Measurements from ENCODE around the gene FOXJ1. TPM values are rescaled to one million over a fixed set of nuclear protein-coding genes. Genes with fewer than 3 reads are reported as not detected.

The FOXJ1 gene
- polyA plus RNA-seq, 1 of the 3 experiments (the other 2 are of a cell fraction): not detected

DNA sequence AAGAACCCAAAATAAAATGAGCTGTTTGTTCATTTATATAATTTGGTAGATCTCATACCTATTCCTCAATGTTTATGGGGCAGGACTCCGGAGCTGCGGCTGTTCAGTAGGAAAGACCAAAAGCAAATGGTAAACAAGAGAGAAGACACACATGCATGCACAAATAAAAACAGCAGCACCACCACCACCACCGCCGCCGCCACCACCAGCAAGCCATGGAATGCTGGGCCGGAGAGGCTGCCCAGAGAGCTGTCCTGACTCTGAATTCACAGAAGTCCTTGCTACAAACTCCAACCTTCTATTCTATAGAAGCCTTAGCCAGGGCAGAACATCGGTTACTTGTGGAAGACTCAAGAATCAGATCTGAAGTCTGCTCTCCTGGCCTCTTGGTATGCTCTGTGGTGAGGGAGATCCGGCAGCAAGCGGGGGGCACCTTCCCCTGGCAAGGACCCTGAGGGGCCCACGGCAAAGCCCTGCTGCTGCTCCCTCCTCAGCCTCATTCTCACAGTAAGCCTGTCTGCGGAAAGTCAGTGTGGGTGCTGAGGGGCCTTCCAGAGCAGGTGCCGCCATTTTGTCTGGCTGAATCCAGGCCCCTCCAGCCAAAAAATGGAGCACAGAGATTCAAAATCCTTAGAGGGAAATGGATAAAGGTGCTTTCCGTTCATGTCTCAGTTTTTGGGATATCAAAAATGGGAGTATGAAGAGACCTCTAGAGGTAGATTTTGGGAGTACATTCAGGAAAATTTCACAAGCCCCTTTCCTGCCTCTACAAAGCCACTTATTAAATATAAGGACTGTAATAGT is 6.4 kb upstream of the FOXJ1 start:
- no peaks in the 10 kb centered on the region for H3K9me2 ChIP-seq
- peak; percentile 67 for DNase-seq
- H3K27ac ChIP-seq (ENCODE audit: low read depth in 2 of 2, low read length in 1 of 2): no peak overlapping the region
- H3K36me3 ChIP-seq (replicated peaks in 1 of 2; ENCODE audit: control insufficient read depth in 1 of 2, insufficient read depth in 2 of 2, low read length in 1 of 2): no peaks in the 10 kb centered on the region
- POLR2A ChIA-PET: no interaction called here
- H3K27me3 ChIP-seq (ENCODE audit: insufficient read depth): no peaks in the 10 kb centered on the region
- no peak for TF ChIP-seq CHD2 (IDR thresholded peaks at IDR 0.05; ENCODE audit: low read length, partially characterized antibody)
- TF ChIP-seq MXI1 (IDR thresholded peaks at IDR 0.05; ENCODE audit: low read depth, low read length): no peak
- TF ChIP-seq, protein P1, sequence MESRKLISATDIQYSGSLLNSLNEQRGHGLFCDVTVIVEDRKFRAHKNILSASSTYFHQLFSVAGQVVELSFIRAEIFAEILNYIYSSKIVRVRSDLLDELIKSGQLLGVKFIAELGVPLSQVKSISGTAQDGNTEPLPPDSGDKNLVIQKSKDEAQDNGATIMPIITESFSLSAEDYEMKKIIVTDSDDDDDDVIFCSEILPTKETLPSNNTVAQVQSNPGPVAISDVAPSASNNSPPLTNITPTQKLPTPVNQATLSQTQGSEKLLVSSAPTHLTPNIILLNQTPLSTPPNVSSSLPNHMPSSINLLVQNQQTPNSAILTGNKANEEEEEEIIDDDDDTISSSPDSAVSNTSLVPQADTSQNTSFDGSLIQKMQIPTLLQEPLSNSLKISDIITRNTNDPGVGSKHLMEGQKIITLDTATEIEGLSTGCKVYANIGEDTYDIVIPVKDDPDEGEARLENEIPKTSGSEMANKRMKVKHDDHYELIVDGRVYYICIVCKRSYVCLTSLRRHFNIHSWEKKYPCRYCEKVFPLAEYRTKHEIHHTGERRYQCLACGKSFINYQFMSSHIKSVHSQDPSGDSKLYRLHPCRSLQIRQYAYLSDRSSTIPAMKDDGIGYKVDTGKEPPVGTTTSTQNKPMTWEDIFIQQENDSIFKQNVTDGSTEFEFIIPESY (IDR thresholded peaks at IDR 0.05; ENCODE audit: borderline replicate concordance, low read depth): no peak
- TF ChIP-seq TAF1 (IDR thresholded peaks at IDR 0.05; ENCODE audit: borderline replicate concordance, low read depth, low read length): no peak
- TF ChIP-seq, protein P2, sequence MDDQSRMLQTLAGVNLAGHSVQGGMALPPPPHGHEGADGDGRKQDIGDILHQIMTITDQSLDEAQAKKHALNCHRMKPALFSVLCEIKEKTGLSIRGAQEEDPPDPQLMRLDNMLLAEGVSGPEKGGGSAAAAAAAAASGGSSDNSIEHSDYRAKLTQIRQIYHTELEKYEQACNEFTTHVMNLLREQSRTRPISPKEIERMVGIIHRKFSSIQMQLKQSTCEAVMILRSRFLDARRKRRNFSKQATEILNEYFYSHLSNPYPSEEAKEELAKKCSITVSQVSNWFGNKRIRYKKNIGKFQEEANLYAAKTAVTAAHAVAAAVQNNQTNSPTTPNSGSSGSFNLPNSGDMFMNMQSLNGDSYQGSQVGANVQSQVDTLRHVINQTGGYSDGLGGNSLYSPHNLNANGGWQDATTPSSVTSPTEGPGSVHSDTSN (IDR thresholded peaks at IDR 0.05): no peak
- peak; percentile 40 for TF ChIP-seq SMC3 (IDR thresholded peaks at IDR 0.05; ENCODE audit: low read depth, low read length)
- TF ChIP-seq RAD21 (IDR thresholded peaks at IDR 0.05; ENCODE audit: low read length): peak; percentile 62
- no peak for TF ChIP-seq USF1 (IDR thresholded peaks at IDR 0.05; ENCODE audit: borderline replicate concordance, low read depth)
- TF ChIP-seq GABPA (IDR thresholded peaks at IDR 0.05; ENCODE audit: low read depth): no peak
- TF ChIP-seq, protein P3, sequence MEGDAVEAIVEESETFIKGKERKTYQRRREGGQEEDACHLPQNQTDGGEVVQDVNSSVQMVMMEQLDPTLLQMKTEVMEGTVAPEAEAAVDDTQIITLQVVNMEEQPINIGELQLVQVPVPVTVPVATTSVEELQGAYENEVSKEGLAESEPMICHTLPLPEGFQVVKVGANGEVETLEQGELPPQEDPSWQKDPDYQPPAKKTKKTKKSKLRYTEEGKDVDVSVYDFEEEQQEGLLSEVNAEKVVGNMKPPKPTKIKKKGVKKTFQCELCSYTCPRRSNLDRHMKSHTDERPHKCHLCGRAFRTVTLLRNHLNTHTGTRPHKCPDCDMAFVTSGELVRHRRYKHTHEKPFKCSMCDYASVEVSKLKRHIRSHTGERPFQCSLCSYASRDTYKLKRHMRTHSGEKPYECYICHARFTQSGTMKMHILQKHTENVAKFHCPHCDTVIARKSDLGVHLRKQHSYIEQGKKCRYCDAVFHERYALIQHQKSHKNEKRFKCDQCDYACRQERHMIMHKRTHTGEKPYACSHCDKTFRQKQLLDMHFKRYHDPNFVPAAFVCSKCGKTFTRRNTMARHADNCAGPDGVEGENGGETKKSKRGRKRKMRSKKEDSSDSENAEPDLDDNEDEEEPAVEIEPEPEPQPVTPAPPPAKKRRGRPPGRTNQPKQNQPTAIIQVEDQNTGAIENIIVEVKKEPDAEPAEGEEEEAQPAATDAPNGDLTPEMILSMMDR (IDR thresholded peaks at IDR 0.05): peak; percentile 72
- no peak for TF ChIP-seq POLR2AphosphoS5 (IDR thresholded peaks at IDR 0.05; ENCODE audit: low read depth, low read length)
- TF ChIP-seq FOXM1 (IDR thresholded peaks at IDR 0.05; ENCODE audit: low read depth): no peak
- no peak for TF ChIP-seq RCOR1 (IDR thresholded peaks at IDR 0.05; ENCODE audit: low read length)
- no peak for TF ChIP-seq EZH2phosphoT487 (IDR thresholded peaks at IDR 0.05; ENCODE audit: borderline replicate concordance, low read depth)
- no peak for TF ChIP-seq FOXJ3 (CRISPR knock-in tag; IDR thresholded peaks at IDR 0.05)
- TF ChIP-seq ELF1 (IDR thresholded peaks at IDR 0.05): no peak
- no peak overlapping the region for H2AFZ ChIP-seq (ENCODE audit: low read depth)
- H4K20me1 ChIP-seq (ENCODE audit: insufficient read depth): no peaks in the 10 kb centered on the region
- H3K9me3 ChIP-seq: no peaks in the 10 kb centered on the region
- H3F3A ChIP-seq (replicated peaks; ENCODE audit: insufficient read depth): no peaks in the 10 kb centered on the region
- no peak overlapping the region for H3K4me2 ChIP-seq
- CTCF ChIA-PET: interaction anchor here (0.8 to 16.5 kb wide), 8 partner anchors 12 to 132 kb away, joined by 3 to 119 read pairs (median 6); no protein-coding TSS in a partner anchor
- H3K4me1 ChIP-seq (ENCODE audit: control insufficient read depth in 1 of 2, insufficient read depth in 2 of 2, low read depth in 1 of 2, low read length in 1 of 2): no peaks in the 10 kb centered on the region
- no peaks in the 10 kb centered on the region for H3K79me2 ChIP-seq (ENCODE audit: insufficient read depth)
- H3K9ac ChIP-seq: no peak overlapping the region
- 80% methylated on average over 13 of the region's 13 CpGs for WGBS (ENCODE audit: low lambda C conversion rate)
- no peak overlapping the region for H3K4me3 ChIP-seq (ENCODE audit: low read depth in 2 of 2, low read length in 1 of 2)
